H54 (cell line): ENCODE measurements around the gene CCL16.
"Not testable (repeated sequence)": the region's sequence is repeated elsewhere in the genome, so short reads cannot be mapped to it uniquely, and the experiment has no call there.

Experiments used
- DNase-seq: peaks from one replicate; pipeline ENCODE4 v3.0.0; 2011; ENCODE audit warnings: low spot score, mixed read lengths; ENCODE audit not compliant: insufficient read length
- FAIRE-seq: peaks from 3 replicates; lab custom pipeline; 2011; peaks lifted over from hg19 to GRCh38; lab: Jason Lieb, UNC
- POLR2A ChIP-seq: IDR thresholded peaks from 2 replicates; pipeline ENCODE4 v1.6.1; 2011; ENCODE audit warnings: low read depth, mild to moderate bottlenecking, low read length

CCL16 gene

GRCh38 chr17:36001110-36001771, 19.9 kb upstream of the CCL16 start, which contains the start of gene CCL15:
TSS of gene CCL15 (minus strand) at chr17:36001553. CDS start at chr17:36001492, 61 bp downstream.
- DNase-seq (no peak), FAIRE-seq (no peak)
- TF ChIP-seq POLR2A, result no peak

GRCh38 chr17:36000732-36001109, 19.4 kb upstream of the CCL16 start:
- no peak for FAIRE-seq
- DNase-seq, result no peak
- no peak for TF ChIP-seq POLR2A

GRCh38 chr17:35998756-35999155, 17.5 kb upstream of the CCL16 start:
- no peak for DNase-seq
- TF ChIP-seq POLR2A, result no peak
- no peak for FAIRE-seq

- no peak for DNase-seq
- no peak for TF ChIP-seq POLR2A
- no peak for FAIRE-seq
Observed at GRCh38 chr17:35998018-35998545, 16.8 kb upstream of the CCL16 start.

GRCh38 chr17:35995346-35995745, 14.0 kb upstream of the CCL16 start:
- not testable (repeated sequence) for FAIRE-seq, DNase-seq

- FAIRE-seq (no peak), DNase-seq (no peak)
- TF ChIP-seq POLR2A, result no peak
Observed at GRCh38 chr17:35991075-35991474, 9.8 kb upstream of the CCL16 start.

GRCh38 chr17:35988164-35988563, 6.9 kb upstream of the CCL16 start:
- DNase-seq (no peak), FAIRE-seq (no peak)
- no peak for TF ChIP-seq POLR2A

- no peak for FAIRE-seq
- TF ChIP-seq POLR2A, result no peak
- no peak for DNase-seq
Observed at GRCh38 chr17:35986643-35987042, 5.3 kb upstream of the CCL16 start, which contains the start of gene CCL14. TSS of gene CCL14 (minus strand) at chr17:35986729. CDS start at chr17:35986649, 80 bp downstream.

- no peak for TF ChIP-seq POLR2A
- DNase-seq, result no peak
- no peak for FAIRE-seq
Observed at GRCh38 chr17:35984140-35984539, 2.8 kb upstream of the CCL16 start.

- DNase-seq (no peak), FAIRE-seq (no peak)
- TF ChIP-seq POLR2A, result no peak
Observed at GRCh38 chr17:35982409-35983191, 1.3 kb upstream of the CCL16 start.

- no peak for TF ChIP-seq POLR2A
- no peak for DNase-seq
- FAIRE-seq, result no peak
Observed at GRCh38 chr17:35981908-35982330, 622 bp upstream of the CCL16 start.

GRCh38 chr17:35978346-35978745, 3.0 kb downstream of the CCL16 start:
- no peak for TF ChIP-seq POLR2A
- DNase-seq (no peak), FAIRE-seq (no peak)

- FAIRE-seq (no peak), DNase-seq (no peak)
- TF ChIP-seq POLR2A, result no peak
Observed at GRCh38 chr17:35977509-35977908, 3.8 kb downstream of the CCL16 start.
